Measurements from ENCODE around the gene SUSD4. TPM values are rescaled to one million over a fixed set of nuclear protein-coding genes. Genes with fewer than 3 reads are reported as not detected.
A peak's percentile ranks its signal among the peaks of the same experiment; 100 is the strongest.

SUSD4 gene
- total and polyA plus RNA-seq, 10 of the 15 experiments (the other 5 are each of a cell fraction or from before 2014, with no cell fraction given): 0.13 to 1.1 (median 0.26) TPM; not detected in 3

GRCh38 chr1:223257856-223258550 is 106.0 kb downstream of the SUSD4 start:
- Histone ChIP-seq H3K4me2 (ENCODE audit: control insufficient read depth, insufficient read depth) (no peak overlapping the region), H3K27ac (ENCODE audit: control insufficient read depth, insufficient read depth) (no peak overlapping the region), H4K20me1 (ENCODE audit: control insufficient read depth, insufficient read depth) (no peaks in the 10 kb centered on the region), H3K9me3 (replicated peaks; ENCODE audit: control insufficient read depth, insufficient read depth, low read length) (no peaks in the 10 kb centered on the region), H3K9ac (ENCODE audit: control insufficient read depth, insufficient read depth, low read length) (no peak overlapping the region), H3K4me3 (no peak overlapping the region), H3K27me3 (replicated peaks in 1 of 2; ENCODE audit: control insufficient read depth in 2 of 2, insufficient read depth in 2 of 2, low read length in 1 of 2) (peaks cover 0 to 1% of the 10 kb centered on the region in 2 experiments; a peak in 1 of 4 replicates), H3K36me3 (ENCODE audit: control insufficient read depth in 2 of 2, insufficient read depth in 2 of 2, low read length in 1 of 2) (no peaks in the 10 kb centered on the region), H2AFZ (ENCODE audit: control insufficient read depth, low read depth, low read length) (no peak overlapping the region), H3K79me2 (ENCODE audit: control insufficient read depth, insufficient read depth, low read length) (no peaks in the 10 kb centered on the region), H3K4me1 (ENCODE audit: control insufficient read depth, insufficient read depth, low read length) (no peaks in the 10 kb centered on the region)
- BruUV-seq (replicated peaks): no TSS peak
- ChIA-PET RAD21 (ENCODE audit: unreplicated experiment) (no interaction called here), SMC1A (ENCODE audit: uncharacterized antibody, unreplicated experiment) (no interaction called here), CTCF (no interaction called here), POLR2A (no interaction called here)
- no peak for ATAC-seq
- TF ChIP-seq SIX5 (IDR thresholded peaks at IDR 0.05; ENCODE audit: low read depth, low read length, severe bottlenecking): no peak
- 9% methylated on average over 8 of the region's 8 CpGs for WGBS (ENCODE audit: insufficient coverage, insufficient replicate concordance, low lambda C conversion rate, missing lambda C conversion rate)
- in situ Hi-C loops (cut with MboI) (no loop called here), intact Hi-C loops (cut with micrococcal nuclease; ENCODE audit: unreplicated experiment) (no loop called here)
- no peak for FAIRE-seq
- DNase-seq (ENCODE audit: low read depth, low spot score): no peak

DNA sequence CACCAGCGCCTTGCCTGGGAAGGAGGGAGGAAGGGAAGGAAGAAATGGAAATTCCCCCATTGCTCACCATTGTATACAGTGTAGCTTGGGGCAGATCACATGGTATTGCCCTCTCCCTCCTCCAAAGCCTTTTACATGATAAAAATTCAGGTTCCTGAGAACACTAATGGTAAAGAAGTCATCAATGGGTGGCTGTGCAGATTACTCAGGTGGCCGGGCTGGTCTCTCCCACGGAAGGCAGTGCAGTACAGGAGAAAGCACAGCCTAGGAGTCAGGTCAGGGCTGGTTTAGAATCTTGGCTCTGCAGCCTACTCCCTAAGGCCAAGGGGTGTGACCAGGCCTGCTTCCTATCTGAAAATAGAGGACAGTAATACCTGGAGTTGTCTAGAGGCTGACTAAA is 107.9 kb downstream of the SUSD4 start:
- ChIA-PET SMC1A (ENCODE audit: uncharacterized antibody, unreplicated experiment) (interaction anchor here (0.5 to 2.3 kb wide), 2 partner anchors 123 to 535 kb away, joined by 3 to 8 read pairs; no protein-coding TSS in a partner anchor), RAD21 (ENCODE audit: unreplicated experiment) (no interaction called here), CTCF (interaction anchor here (0.8 to 2.4 kb wide), 2 partner anchors 123 kb away, joined by 3 to 8 read pairs; no protein-coding TSS in a partner anchor), POLR2A (no interaction called here)
- DNase-seq (ENCODE audit: low read depth, low spot score): no peak
- no peak overlapping the region for H3K27ac ChIP-seq (ENCODE audit: control insufficient read depth, insufficient read depth)
- no peak for FAIRE-seq
- H4K20me1 ChIP-seq (ENCODE audit: control insufficient read depth, insufficient read depth): no peaks in the 10 kb centered on the region
- ATAC-seq: peak; percentile 36; the same call in 2 of the 3 replicates
- no peaks in the 10 kb centered on the region for H3K79me2 ChIP-seq (ENCODE audit: control insufficient read depth, insufficient read depth, low read length)
- no peak overlapping the region for H3K4me3 ChIP-seq
- H3K4me1 ChIP-seq (ENCODE audit: control insufficient read depth, insufficient read depth, low read length): no peaks in the 10 kb centered on the region
- WGBS (ENCODE audit: insufficient coverage, insufficient replicate concordance, low lambda C conversion rate, missing lambda C conversion rate): 20% methylated on average over 3 of the region's 3 CpGs
- no peak overlapping the region for H2AFZ ChIP-seq (ENCODE audit: control insufficient read depth, low read depth, low read length)
- no peaks in the 10 kb centered on the region for H3K9me3 ChIP-seq (replicated peaks; ENCODE audit: control insufficient read depth, insufficient read depth, low read length)
- intact Hi-C loops (cut with micrococcal nuclease; ENCODE audit: unreplicated experiment) (no loop called here), in situ Hi-C loops (cut with MboI) (no loop called here)
- H3K36me3 ChIP-seq (ENCODE audit: control insufficient read depth in 2 of 2, insufficient read depth in 2 of 2, low read length in 1 of 2): no peaks in the 10 kb centered on the region
- H3K27me3 ChIP-seq (replicated peaks in 1 of 2; ENCODE audit: control insufficient read depth in 2 of 2, insufficient read depth in 2 of 2, low read length in 1 of 2): no peaks in the 10 kb centered on the region; a peak in 1 of 4 replicates
- H3K4me2 ChIP-seq (ENCODE audit: control insufficient read depth, insufficient read depth): no peak overlapping the region
- H3K9ac ChIP-seq (ENCODE audit: control insufficient read depth, insufficient read depth, low read length): no peak overlapping the region
- no TSS peak for BruUV-seq (replicated peaks)
- no peak for TF ChIP-seq RBBP5 (conservative IDR thresholded peaks at IDR 0.05)
- TF ChIP-seq NFIC (IDR thresholded peaks at IDR 0.05; ENCODE audit: low read depth, low read length): no peak
- TF ChIP-seq EGR1 (IDR thresholded peaks at IDR 0.05; ENCODE audit: borderline replicate concordance in 1 of 2, low read depth in 2 of 2, low read length in 2 of 2): no peak
- TF ChIP-seq IRF5 (IDR thresholded peaks at IDR 0.05; ENCODE audit: borderline replicate concordance): no peak
- no peak for TF ChIP-seq SIN3A (IDR thresholded peaks at IDR 0.05; ENCODE audit: low read depth, low read length)
- TF ChIP-seq, protein P1, sequence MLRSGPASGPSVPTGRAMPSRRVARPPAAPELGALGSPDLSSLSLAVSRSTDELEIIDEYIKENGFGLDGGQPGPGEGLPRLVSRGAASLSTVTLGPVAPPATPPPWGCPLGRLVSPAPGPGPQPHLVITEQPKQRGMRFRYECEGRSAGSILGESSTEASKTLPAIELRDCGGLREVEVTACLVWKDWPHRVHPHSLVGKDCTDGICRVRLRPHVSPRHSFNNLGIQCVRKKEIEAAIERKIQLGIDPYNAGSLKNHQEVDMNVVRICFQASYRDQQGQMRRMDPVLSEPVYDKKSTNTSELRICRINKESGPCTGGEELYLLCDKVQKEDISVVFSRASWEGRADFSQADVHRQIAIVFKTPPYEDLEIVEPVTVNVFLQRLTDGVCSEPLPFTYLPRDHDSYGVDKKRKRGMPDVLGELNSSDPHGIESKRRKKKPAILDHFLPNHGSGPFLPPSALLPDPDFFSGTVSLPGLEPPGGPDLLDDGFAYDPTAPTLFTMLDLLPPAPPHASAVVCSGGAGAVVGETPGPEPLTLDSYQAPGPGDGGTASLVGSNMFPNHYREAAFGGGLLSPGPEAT (IDR thresholded peaks at IDR 0.05; ENCODE audit: low read depth): no peak
- no peak for TF ChIP-seq ZZZ3 (IDR thresholded peaks at IDR 0.05; ENCODE audit: control insufficient read depth, insufficient read length, low read depth)
- no peak for TF ChIP-seq DPF2 (IDR thresholded peaks at IDR 0.05)
- no peak for TF ChIP-seq MLLT1 (IDR thresholded peaks at IDR 0.05)

Data from GM12878 (cell line).